ENCODE measurements around the gene NEURL3.
"Not testable (repeated sequence)": the region's sequence is repeated elsewhere in the genome, so short reads cannot be mapped to it uniquely, and the experiment has no call there.

The NEURL3 gene

DNA sequence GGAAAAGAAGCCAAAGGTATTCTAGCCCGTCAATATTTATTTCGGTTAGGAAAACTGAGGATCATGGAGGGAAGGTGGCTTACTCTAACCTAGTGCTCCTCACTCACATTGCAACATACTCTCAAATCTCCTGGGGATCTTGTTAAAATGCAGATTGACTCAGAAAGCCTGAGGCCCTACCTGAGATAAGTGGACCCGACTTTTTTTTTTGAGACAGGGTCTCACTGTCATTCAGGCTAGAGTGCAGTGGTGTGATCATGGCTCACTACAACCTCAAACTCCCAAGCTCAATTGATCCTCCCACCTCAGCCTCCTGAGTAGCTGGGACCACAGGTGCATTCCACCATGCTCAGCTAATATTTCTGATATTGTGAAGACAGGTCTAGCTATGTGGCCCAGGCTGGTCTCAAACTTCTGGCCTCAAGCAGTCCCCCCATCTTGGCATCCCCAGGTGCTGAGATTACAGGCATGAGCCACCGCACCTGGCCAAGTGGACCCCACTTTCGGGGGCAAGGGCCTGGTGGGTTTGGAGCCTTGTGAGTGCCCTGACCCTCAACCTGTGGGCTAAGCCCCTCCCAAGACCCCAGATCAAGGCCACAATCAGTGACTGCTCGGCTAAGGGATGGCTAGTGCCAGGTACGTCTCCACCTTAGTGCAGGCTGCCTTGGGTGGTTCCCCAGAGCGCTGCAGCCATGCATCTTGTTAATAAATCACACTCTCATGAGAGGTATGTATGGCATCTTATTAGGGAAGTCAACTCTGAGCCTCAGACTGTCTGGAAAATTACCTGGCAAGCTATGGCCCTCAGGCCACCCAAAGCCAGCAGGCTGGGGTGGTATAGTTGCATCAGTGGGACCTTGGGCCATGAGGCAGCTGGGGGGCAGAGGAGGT lies 1.1 kb upstream of the NEURL3 start:
- DNase-seq, result no peak

DNA sequence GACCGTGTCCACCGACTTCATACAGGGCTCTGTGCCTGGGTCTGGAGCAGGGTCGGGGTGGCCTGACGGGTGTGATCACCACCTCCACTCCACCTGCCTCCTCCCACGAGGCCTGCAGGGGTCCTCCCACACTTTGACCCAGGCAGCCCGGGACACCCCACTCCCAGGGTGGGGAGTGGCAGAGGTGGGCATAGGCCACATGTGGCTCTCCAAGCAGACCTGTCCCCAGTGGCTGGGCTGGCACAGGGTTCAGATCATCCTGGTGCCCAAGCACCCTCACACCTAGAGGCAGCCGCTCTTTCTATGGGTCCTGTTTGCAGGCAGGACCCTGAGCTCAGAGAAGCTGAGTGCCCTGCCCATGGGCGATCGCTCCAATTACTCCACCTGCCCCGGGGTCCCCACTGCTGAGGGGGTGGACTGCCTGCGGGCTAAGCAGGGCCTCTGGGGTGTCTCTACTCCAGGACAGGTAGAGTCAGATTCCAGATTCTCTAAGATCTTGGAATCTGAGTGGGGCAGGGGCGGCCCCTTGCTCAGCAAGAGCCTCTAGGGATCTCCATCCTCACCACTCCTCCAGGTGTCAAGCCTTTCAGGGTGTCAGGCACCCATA lies 1.4 kb downstream of the NEURL3 start:
- DNase-seq, result no peak

DNA sequence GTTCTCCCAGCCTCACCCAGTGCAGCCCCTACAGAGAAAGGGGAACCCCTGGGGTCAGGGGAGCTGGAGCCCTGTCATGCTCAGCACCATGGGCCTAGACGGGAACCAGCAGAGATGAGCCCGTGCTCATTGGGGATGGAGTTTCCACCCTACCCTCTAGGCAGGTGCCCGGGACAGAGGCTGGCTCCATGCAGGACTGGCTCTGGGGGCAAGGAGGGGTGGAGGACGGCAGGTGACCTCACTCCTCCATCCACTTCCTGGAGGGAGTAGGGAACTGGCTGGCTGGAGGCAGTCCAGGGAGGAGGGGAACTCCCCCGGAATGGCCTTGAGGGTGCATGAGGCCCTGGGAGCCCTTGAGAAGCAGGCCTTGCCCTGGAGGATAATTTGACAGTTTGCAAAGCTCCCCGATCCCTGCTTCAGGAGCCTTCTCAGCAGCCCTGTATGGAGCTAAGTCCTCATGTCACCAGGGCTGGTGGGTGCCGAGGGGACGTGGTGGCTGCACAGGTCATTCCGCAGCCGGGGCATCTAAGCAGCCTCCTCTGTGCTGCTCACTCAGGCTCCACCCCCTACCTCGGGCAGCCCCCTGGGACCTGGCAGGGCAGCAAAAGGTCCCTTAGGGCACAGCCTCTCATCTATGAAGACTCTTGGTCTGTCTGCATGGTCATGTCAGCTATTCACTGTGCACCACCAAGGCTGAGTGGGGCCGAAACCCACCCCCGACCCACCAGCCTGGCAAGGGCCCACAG lies 2.1 kb downstream of the NEURL3 start:
- no peak for DNase-seq

DNA sequence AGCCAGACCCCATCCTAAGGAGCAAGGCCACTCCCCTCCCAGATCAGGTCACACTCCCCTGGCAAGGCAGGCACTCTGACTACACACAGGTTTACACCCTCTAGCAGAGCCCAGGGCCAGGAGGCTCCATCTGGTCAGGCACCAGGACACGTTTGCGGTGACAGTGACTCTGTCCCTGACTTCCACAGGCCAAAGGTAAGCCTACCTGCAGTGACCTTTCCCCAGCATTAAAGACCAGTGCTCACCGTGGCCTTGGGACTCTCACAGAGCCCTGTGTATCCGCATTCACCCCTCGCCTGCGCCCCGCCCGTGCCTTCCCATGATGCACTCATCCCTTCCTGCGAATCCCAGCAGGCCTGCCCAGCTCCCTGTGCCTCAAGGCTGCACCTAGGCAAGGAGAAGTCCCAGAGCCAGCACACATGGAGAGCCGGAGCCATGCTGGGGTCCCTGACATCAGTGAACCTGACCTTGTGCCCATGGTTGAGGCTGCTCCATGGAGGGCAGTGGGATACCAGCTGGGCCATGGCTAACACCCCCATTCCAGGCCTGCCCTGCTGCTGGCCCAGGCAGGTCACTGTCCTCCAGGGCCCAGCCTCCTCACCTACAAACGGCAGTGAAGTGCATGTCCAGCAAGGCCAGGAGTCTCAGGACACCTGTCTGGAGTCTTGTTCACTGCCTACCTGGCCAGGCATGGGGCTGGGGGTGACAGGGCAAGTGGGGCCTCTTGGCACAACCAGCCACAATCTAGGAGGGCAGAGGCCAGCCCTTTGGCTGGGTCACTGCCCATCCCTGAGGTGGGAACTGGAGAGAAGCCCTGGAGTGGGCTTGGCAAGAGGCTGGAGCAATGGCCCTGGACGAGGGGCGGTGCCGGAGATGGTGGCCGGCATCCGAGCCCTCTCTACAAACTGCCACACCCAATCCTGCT lies 3.0 kb downstream of the NEURL3 start:
- DNase-seq, result no peak

DNA sequence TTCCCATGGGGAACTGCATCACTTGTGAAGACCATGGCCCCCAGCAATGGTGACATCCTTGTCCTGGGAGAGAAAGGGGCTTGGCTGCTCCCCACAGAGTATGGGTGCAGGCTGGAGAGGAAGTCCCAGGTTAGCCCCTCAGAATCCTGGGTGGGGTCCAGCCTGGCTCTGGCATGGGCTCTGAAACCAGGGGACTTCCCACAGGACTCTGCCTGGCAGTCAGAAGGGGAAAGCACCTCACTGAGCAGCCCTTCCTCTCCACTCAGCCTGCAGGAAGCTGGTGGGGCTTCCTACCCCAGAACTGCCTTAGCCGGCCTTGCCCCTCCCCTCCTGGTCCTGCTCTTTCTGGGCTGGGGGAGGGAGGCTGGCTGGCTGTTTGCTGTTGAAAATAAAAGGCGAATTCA lies 3.7 kb downstream of the NEURL3 start:
- no peak for DNase-seq

DNA sequence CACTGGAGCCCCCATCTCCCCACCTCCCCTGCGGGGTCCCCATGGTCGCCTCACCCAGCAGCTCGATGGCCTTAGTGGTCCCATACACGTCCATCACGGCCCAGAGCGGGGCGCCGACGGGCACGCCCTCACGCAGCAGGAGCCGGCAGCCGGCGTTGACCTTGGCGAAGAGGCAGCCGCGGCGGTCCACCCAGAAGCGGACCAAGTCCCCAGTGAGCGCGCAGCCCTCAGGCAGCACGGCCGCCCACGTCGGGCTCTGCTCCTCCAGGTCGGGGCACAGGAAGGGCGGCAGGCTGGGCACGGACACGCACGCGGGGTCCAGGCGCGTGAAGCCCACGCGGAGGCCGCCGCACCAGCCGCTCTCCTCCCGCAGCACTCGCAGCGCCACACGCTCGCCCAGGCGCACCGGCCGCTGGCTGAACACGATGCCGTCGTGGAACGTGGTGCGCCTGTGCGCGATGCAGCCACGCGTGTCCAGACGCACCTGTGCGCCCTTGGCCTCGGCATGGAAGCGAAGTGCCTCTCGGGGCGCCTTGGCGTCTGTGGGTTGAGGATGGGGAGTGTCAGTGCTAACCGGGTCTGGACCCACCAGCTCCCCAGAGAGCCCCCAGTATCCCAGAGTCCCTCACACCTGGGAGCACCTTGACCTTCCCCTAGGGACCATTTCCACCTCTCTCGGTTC lies 4.6 kb downstream of the NEURL3 start:
- no peak for DNase-seq

DNA sequence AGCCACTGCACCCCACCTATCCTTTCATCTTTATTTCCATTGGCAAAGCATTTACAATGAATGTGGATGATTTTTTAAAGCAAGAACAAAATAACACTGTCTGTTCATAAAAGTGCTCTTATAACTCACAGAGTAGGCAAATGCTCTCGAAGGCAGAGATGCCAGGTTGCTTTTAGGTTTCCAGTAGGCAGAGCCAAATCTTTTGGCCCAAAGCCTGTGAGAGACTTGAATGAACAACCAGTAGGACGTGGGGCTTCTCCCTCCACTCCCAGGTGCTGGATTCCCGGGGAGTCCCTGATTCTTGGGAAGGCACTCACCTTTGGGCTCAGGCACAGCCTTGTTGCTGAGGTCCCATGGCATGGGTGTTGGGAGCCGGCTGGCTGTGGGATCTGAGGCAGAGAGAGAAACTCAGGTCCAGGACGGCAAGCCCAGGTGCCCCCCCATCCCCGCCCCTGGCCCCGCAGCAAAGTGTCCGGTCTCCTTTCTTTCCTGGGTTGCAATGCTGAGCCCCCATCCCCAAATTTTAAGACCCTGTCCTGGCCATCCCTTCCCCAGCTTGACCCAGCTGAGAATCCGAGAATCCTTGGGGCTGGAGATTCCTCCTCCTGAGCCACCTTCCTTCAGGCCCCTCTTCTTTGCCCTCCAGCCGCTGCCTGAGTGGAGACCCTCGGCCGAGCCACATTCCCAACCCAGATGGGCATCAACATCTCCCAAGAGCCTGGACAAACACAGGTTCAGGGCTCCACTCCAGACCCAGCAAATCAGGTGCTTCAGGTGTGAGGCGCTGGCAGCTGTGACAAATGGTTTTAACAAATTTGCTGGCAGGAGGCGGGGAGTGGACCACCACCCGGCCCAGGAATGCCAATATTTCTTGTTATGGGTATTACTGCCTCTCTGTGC lies 5.8 kb downstream of the NEURL3 start:
- no peak for DNase-seq

DNA sequence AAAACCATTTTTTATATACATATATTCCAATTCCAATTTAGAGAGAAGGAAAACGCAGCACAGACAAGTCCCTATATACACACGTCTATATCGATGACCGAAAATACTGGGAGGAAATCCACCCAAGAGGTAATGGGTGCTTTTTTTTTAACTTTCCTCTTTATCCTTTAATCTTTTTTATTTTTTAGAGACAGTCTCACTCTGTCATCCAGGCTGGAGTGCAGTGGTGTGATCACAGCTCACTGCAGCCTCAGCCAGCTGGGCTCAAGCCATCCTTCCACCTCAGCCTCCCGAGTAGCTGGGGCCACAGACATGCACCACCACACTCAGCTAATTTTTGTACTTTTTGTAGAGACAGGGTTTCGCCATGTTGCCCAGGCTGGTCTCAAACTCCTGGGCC lies 6.5 kb downstream of the NEURL3 start:
- DNase-seq, result not testable (repeated sequence)

DNA sequence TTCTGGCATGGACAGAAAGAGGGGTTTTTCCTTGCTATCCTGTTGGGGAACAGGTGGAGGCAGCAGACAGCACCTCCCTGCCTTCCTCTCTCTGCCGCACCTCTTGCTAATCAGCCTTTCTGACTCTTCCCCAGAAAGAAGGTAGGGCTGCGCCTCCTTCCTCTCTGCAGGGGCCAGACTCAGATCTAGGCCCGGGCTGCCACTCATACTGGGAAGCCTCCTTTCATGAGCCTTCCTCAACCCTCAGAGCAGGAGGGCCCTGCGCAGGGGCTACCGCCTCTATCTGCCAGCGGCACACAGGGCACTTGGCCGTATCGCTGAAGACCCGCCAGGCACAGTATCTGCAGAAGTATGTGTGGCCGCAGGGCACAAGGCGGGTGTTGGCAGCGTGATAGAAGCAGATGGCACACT lies 7.1 kb downstream of the NEURL3 start:
- DNase-seq, result no peak

DNA sequence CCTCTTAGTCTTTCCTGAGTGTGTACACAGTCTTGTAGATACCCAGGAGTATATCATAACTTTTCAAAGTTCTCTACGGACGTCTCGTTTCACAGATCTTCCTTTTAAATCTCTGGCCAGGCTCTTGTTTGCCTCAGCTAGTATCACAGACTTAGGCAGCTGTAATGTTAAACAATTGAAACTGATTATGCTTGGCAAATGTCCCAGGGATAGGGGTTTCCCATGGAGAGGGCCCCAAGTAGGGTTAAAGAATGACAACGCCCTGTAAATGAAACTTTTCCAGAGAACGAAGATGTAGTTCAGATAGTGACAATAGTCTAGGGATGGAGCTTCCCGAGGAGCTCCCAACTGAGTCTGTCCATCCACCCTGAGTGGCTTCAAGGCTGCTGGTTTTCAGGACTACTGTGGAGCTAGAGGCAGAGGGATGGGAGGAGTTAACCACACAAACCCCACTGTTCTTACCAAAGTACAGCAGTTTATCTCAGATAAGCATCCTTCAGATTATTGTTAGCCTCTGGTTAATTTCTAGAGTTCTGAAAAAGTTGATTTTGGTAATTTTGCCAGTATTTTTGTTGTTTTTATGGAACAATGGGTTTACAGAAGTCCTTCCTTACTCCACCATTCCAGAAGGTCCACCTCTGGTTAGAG lies 9.1 kb downstream of the NEURL3 start:
- no peak for DNase-seq

DNA sequence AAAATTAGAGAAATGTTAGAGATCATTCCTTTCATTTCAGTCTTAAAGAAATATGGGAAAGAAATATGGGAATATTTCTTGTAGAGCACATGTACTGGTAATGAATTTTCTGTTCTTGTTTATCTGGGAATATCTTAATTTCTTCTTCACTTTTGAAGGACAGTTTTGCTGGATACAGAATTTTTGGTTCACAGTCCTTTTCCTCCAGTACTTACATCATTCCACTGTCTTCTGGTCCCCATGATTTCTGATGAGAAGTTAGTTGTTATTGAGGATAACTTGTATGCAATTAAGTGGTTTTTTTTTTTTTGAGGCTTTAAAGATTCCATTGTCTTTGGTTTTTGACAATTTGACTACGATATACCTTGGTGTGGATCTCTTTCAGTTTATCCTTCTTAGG lies 11.0 kb downstream of the NEURL3 start:
- DNase-seq, result no peak

DNA sequence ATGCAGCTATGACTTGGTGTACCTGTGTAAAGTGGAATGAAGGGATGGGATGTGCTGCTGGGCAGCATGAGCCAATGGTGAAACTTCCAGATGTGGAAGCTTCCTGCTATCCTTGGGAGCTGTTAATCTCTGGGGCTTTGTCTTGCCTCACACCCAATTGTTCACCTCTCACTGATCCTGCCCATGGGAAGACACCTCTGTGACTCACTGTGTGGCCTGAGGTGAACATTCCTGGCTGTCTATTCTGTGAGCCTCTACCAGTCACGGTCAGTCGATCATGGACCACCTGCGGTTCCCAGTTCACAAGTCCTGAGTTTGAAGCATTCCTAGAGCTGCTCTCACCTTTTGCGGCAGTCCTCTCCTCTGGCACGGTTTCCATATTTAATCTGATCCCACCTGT lies 12.1 kb downstream of the NEURL3 start:
- DNase-seq, result no peak

DNA sequence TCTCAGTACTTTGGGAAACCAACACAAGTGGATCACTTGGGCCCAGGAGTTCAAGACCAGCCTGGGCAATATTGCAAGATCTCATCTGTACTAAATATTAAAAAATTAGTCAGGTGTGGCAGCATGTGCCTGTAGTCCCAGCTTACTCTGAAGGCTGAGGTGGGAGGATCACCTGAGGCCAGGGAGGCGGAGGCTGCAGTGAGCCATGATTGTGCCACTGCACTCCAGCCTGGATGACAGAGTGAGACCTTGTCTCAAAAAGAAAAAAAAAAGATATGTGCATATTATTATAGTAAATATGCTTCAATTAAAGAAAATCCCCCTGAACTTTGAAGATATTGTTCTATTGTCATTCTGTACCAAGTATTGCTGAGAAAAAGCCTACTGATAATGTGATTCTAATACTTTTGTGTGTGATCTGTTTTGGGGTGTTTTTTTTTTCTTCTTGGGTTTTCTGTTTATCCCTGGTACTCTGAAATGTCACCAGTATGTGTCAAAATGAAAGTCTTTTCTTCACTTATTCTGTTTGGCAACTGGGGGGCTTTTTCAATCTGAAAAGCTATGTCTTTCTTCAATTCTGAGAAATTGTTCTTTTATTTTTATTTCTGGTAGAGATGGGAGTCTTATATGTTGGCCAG lies 13.2 kb downstream of the NEURL3 start:
- DNase-seq, result no peak

DNA sequence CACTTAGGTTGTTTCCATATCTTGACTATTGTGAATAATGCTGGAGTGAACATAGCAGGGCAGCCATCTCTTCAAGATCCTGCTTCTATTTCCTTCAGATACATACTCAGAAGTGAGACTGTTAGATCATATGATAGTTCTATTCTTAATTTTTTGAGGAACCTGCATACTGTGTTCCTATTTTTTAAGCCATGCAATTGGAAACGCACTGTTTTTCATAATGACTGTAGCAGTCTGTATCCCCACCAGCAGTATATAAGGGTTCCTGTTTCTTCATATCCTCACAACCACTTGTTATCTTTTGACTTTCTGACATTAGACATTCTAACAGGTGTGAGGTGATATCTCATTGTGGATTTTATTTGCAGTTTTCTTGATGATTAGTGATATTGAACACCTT lies 15.5 kb downstream of the NEURL3 start:
- DNase-seq, result no peak

DNA sequence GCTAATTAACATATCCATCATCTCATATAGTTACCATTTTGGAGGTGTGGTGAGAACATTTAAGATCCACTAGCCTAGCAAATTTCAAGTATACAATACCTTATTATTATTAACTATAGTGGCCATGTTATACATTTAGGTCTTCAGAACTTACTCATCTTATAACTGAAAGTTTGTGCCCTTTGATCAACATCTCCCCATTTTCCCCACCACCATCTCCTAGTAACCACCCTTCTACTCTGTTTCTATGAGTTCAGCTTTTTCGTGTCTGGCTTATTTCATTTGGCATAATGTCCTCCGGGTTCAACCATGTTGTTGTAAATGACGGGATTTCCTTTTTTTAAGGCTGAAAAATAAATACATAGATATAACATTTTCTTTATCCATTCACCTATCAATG lies 15.9 kb downstream of the NEURL3 start:
- no peak for DNase-seq

DNA sequence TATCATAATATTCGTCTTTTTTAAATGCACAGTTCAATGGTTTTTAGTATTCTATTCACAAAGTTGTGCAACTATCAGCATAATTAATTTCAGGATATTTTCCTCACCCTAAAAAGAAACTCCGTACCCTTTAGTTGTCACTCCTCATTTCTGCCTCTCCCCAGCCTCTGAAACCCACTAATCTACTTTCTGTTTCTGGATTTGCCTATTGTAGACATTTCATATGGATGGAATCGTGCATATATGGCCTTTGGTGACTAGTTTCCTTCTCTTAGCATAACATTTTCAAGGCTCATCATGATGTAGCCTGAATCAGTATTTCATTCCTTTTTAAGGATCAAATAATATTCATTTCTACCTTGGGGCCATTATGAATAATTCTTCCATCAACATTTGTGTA lies 18.5 kb downstream of the NEURL3 start:
- no peak for DNase-seq

DNA sequence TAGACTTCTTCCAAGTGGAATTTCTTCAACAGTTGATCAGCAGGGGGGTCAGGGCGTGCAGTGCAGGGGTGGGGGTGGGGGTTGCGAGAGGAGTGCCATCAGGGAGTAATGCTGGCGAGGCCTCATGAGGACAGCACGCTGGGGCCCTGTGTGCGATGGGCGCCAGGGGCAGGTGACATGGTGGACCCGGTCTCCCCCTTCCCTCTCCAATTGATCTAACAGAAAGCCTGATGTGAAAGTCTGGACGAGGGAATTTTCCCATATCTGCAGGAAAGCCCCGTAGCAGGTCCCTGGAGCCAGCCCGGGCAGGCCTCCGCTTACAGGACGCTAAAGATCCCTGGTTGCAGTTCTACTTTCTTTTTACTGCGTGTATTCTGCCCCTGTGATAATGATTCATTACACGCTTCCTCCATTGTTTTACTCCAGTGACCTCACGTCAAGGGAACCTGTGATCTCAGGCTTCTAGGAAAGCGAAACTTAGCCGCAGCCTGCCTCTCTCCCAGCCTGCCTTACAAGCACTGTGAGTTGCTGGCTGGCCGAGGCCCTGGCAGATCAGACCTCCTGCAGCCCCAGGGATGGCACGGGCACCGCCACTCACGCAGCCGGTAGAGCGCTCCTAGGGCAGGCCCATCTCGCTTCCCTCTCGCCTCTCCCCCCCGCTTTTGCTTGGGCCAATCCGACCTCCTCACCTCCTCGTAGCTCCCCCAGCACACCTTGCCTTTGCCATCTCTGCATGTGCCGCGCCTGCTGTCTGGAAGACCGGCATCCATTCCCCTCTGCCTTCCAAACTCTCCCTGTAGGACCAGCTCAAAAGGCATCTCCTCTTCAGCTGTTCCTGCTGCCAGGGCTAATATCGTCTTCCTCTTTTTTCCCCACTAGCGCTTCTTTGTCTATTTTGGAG lies 19.2 kb downstream of the NEURL3 start:
- DNase-seq, result peak; percentile 28

DNA sequence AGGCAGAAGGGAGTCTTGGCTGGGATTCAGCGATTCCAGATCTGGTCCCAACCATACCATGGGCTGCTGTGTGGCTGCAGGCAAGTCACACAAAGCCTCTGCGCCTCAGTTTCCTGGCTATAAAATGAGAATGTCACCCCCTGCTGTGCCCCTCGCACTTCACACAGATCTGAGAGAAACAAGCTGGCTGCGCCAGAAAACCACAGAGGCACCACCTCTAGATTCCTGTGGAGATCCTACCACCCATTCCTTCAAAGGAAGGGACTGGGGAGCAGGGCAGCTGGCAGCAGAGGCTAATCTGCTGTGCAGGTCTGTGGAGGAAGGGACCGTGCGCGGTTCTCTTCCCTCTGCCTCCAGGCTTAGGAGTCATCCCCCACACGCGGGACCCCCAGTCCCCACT lies 19.8 kb downstream of the NEURL3 start:
- DNase-seq, result no peak

DNA sequence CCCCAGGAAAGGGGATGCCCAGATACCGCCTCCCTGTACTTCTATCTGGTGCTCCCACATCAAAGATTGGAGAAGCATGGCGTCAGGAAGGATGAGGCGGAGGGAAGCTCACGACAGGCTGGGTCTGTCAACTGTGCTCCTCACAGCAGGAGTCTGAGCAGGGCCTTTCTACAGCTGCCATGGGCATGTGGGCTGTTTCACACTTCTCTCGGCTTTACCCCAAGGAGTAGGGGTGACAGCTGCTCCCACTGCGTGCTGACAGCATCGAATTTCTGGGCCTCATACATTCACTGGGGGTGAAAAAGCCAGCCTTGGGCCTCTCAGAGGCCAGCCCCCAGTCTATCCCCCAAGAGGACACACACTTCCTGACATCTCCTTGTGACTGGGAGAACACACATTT lies 21.1 kb downstream of the NEURL3 start:
- no peak for DNase-seq
